Measurements from ENCODE around the gene TXNDC16. TPM values are rescaled to one million over a fixed set of nuclear protein-coding genes. Genes with fewer than 3 reads are reported as not detected.

The TXNDC16 gene
- total RNA-seq, 4 donors from 2014 or later = 7.2 to 18.8 (median 14.7) TPM

DNA sequence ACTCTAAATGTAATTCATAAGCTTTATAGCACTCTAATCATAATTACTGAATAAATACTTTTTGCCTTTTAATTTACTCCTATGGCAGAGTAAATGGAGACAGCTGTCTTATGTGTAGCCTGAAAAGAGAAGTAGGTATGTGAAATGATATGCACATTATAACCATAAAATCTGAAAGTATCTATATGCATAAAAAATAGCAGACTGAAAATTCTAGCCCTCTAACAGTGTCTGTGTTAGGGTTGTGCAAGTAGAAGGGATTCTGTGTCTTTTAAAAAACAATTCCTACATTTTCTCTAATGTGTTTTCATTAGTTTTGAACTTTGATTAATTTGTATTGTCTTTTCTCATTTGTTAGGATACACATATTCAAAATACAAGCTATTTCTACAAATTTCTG, 94.9 kb downstream of the TXNDC16 start:
- peaks cover 0 to 14% (median 1%) of the 10 kb centered on the region in 4 donors for H3K9me3 ChIP-seq

DNA sequence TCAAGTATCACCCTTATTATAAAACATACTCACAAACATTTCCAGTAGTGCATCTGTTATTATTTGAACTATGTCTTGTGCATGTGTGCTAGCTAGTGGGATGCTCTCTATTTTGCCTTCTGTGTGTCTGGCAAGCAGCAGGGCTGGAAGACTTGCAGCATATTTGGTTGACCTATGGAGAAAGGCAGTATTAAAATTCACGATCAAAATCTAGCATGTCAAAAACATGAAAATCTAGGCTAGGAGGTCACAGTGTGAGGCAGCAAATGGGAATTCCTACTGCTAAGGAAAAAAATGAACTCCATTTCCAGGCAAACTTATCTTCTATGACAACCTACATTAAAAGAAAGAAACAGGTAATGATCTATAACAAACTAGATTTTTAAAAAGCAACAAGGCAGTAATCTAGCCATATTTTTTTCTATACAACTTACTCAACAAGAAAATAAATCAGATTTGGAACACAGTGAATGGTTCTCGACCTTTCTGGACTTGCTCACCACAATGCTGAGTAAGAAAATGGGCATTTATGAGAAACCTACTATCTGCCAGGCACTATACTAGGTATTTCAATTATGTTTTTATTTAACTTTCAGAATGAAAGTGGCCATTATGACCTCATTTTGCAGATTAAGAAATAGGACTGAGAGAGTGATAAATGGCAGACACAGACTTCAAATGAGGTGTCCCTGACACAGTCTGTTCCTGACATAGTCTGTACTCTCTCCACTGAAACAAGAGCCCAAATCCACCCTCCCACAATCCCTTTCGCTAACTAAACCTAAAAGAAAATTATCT, 96.8 kb downstream of the TXNDC16 start:
- Histone ChIP-seq H3K4me1 (peaks cover 0 to 4% (median 0%) of the 10 kb centered on the region in 4 donors), H3K4me3 (no peak overlapping the region), H3K27ac (no peak overlapping the region), H3K36me3 (peaks cover 0 to 54% (median 0%) of the 10 kb centered on the region in 3 donors), H3K27me3 (no peaks in the 10 kb centered on the region), H3K9me3 (peaks cover 0 to 4% (median 0%) of the 10 kb centered on the region in 4 donors)
- WGBS, 2 donors = 72 to 74% methylated on average over 3 of the region's 3 CpGs
- DNase-seq (ENCODE audit: low spot score in 2 of 2) = no peak
- TF ChIP-seq POLR2A (IDR thresholded peaks at IDR 0.05) (no peak), EP300 (IDR thresholded peaks at IDR 0.05) (no peak)
- TF ChIP-seq, protein P1, sequence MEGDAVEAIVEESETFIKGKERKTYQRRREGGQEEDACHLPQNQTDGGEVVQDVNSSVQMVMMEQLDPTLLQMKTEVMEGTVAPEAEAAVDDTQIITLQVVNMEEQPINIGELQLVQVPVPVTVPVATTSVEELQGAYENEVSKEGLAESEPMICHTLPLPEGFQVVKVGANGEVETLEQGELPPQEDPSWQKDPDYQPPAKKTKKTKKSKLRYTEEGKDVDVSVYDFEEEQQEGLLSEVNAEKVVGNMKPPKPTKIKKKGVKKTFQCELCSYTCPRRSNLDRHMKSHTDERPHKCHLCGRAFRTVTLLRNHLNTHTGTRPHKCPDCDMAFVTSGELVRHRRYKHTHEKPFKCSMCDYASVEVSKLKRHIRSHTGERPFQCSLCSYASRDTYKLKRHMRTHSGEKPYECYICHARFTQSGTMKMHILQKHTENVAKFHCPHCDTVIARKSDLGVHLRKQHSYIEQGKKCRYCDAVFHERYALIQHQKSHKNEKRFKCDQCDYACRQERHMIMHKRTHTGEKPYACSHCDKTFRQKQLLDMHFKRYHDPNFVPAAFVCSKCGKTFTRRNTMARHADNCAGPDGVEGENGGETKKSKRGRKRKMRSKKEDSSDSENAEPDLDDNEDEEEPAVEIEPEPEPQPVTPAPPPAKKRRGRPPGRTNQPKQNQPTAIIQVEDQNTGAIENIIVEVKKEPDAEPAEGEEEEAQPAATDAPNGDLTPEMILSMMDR (IDR thresholded peaks at IDR 0.05) = no peak

More for the DNA sequence above, 94.9 kb downstream of the TXNDC16 start:
- Histone ChIP-seq H3K36me3 (peaks cover 0 to 46% (median 0%) of the 10 kb centered on the region in 3 donors), H3K4me1 (peaks cover 0 to 4% (median 0%) of the 10 kb centered on the region in 4 donors), H3K27me3 (no peaks in the 10 kb centered on the region), H3K4me3 (no peak overlapping the region), H3K27ac (no peak overlapping the region)
- DNase-seq (ENCODE audit: low spot score in 2 of 2) = no peak
- no peak for TF ChIP-seq POLR2A (IDR thresholded peaks at IDR 0.05)
- TF ChIP-seq, protein P1 (IDR thresholded peaks at IDR 0.05) = no peak
- TF ChIP-seq EP300 (IDR thresholded peaks at IDR 0.05) = no peak

DNA sequence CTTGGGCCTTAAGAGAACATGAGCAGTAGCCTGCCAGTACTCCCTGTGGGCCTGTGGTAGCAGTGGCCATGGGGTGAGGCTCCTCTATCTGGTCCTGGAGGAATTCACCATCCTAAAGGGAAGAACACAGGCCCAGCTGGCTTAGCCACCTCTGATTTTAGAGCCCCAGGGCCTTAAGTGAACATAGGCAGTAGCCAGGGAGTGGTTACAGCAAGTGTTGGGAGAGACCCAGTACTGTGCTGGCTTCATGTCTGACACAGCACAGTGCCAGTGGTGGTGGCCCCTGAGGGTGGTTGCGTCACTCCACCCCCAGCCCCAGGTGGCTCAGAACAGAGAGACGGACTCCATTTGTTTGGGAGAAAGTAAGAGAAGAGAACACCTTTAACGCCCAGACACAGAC, 105.1 kb downstream of the TXNDC16 start:
- WGBS, 2 donors = 94 to 98% methylated on average over 3 of the region's 3 CpGs
- Histone ChIP-seq H3K36me3 (peaks cover 0 to 58% (median 0%) of the 10 kb centered on the region in 3 donors), H3K4me3 (no peak overlapping the region), H3K4me1 (no peaks in the 10 kb centered on the region), H3K27ac (no peak overlapping the region), H3K27me3 (no peaks in the 10 kb centered on the region), H3K9me3 (peaks cover 0 to 5% (median 0%) of the 10 kb centered on the region in 4 donors)
- no peak for DNase-seq (ENCODE audit: low spot score in 2 of 2)
- no peak for TF ChIP-seq POLR2A (IDR thresholded peaks at IDR 0.05)
- TF ChIP-seq EP300 (IDR thresholded peaks at IDR 0.05) = no peak
- TF ChIP-seq, protein P1 (IDR thresholded peaks at IDR 0.05) = no peak

DNA sequence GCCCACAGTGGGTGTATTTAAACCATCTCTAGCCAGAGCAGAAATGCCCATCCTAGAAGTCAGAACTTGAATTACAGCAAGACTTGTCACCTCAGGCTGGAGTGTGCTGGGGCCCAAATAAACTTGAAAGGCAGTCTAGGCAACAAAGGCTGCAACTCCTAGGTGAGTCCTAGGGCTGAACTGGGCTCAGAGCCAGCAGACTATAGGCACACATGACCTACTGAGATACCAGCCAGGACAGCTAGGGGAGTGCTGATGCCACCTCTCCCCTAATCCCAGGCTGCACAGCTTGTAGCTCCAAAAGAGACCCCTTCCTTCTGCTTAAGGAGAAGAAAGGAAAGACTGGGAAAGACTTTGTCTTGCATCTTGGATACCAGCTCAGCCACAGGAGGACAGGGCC, 106.0 kb downstream of the TXNDC16 start:
- H3K9me3 ChIP-seq = peaks cover 0 to 5% (median 0%) of the 10 kb centered on the region in 4 donors
- no peaks in the 10 kb centered on the region for H3K27me3 ChIP-seq
- no peak for TF ChIP-seq POLR2A (IDR thresholded peaks at IDR 0.05)
- no peaks in the 10 kb centered on the region for H3K4me1 ChIP-seq
- peaks cover 0 to 50% (median 0%) of the 10 kb centered on the region in 3 donors for H3K36me3 ChIP-seq
- no peak overlapping the region for H3K4me3 ChIP-seq
- no peak for DNase-seq (ENCODE audit: low spot score in 2 of 2)
- no peak overlapping the region for H3K27ac ChIP-seq

DNA sequence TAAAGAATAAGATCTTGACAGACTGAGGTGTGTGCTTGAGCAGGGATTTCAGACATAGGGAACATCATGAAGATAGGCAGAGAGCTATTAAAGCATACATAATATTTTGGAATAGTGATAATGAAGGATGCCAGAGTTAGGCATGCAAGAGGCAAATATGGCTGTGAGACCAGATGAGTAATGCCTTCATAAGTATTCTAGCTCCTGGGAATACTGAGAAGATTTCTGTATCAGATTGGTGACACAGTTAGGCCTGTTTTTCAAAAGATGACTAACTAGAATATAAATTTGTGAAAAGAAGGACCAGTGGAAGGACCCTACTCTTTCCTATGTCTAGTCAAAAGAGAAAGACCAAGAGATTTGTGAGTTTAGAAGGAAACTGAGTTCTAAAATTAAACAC, 108.8 kb downstream of the TXNDC16 start:
- peaks cover 0 to 29% (median 0%) of the 10 kb centered on the region in 3 donors for H3K36me3 ChIP-seq
- no peaks in the 10 kb centered on the region for H3K9me3 ChIP-seq
- H3K4me3 ChIP-seq = no peak overlapping the region
- no peaks in the 10 kb centered on the region for H3K4me1 ChIP-seq
- DNase-seq (ENCODE audit: low spot score in 2 of 2) = no peak
- H3K27me3 ChIP-seq = no peaks in the 10 kb centered on the region
- H3K27ac ChIP-seq = no peak overlapping the region
- no peak for TF ChIP-seq POLR2A (IDR thresholded peaks at IDR 0.05)
- TF ChIP-seq, protein P1 (IDR thresholded peaks at IDR 0.05) = no peak
